Gastroesophageal sphincter (tissue), 3 donors: ENCODE measurements around the gene F10.

Source experiments
- CTCF ChIP-seq, 4 experiments: fragments of 200-600 bp in 2 of 4; fragments of 450-650 bp in 2 of 4; sonication (generic) in 1 of 4; IDR thresholded peaks; one replicate each; pipeline ENCODE4 v1.5.1; 2017 to 2019; ENCODE audit warnings: antibody characterized with exemption in 4 of 4, mild to moderate bottlenecking in 2 of 4, moderate library complexity in 2 of 4
- POLR2A ChIP-seq, 2 donors: fragments of 450-650 bp; IDR thresholded peaks; one replicate each; pipeline ENCODE4 v1.6.1; 2017; ENCODE audit warnings: antibody characterized with exemption in 2 of 2, mild to moderate bottlenecking in 2 of 2, moderate library complexity in 1 of 2

GRCh38 chr13:113147206-113147605 is 24.6 kb downstream of the F10 start:
- no peak for TF ChIP-seq POLR2A (IDR thresholded peaks at IDR 0.05)
- TF ChIP-seq CTCF (IDR thresholded peaks at IDR 0.05), result no peak
